GM21367 (cell line): ENCODE results near the gene COPS2.

ENCODE experiments used
- ATAC-seq: cut with Tn5 transposase; IDR thresholded peaks from one replicate; pipeline ENCODE4 v1.9.1; 2021; ENCODE audit not compliant: unreplicated experiment

The COPS2 gene

DNA sequence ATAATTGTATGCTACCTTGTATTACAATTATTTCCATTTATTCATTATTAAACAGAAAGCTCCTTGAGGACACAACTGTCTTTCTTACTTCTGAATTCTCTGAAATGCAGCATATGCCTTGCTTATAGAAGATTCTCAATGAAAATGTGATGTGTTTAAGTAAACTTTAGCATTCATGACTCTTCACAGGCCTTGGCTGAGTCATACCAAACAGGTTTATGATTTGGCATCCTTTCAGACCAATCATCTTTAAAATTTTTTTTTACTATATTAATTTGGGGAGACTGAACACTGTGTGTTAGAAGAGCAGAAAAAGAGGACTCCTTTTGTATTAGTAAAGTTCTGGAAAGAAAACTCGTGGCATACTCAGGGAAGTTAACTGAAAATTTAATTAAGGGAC lies 8.3 kb upstream of the COPS2 start:
- no peak for ATAC-seq

DNA sequence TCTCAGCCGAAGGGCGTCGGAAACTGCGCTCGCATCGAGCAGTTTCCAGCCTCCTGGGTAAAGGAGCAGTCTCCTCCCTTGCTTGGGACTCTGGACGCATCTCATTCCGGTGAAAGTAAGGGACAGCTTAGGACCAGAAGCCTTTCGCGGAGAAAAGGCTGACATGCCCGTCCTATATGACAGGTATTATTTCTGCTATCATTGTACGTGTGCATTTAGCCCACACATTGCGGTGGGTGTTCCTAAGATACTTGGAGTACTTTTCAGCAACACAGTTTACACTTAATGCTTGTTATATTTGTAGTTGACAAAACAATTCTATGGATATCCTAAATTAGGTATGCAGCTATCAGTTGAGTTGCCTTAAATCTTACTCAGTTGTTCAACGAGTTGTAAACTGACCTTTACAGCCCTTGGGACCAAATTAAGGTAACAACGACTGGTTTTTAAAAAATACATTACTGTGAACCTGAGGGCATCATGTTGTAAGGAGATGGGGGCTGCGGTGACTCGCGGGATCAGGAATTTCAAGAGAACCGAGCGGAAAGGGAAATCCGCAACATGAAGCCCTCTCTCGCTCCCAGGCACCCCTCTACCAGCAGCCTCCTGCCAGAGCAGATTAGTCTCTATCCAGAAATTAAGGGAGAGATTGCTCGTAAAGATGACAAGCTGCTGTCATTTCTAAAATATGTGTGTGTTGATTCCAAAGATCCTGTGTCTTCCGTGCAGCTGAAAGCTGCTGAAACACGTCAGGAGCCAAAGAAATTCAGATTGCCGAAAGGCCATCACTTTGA lies 632 bp upstream of the COPS2 start:
- no peak for ATAC-seq

GRCh38 chr15:49154799-49155109 lies 645 bp downstream of the COPS2 start:
- ATAC-seq = no peak

DNA sequence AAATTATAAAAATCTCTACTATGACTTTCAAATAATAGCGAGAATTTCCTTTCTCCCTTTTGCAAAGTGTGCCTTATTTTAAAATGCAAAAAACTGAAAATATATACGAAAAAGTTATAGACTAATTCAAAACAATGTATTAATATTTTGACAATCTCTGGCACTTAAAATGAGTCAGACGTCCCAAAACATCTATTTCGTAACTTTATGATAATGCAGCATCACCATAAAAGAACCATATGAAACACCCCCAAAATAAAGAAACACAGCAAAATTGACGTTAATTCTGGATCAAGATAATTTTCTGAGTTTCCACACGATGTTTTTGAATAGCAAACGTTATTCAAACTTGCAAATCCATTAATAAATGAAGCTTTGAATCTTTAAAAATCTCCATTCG lies 1.0 kb downstream of the COPS2 start:
- no peak for ATAC-seq

GRCh38 chr15:49152552-49153312 lies 2.7 kb downstream of the COPS2 start:
- ATAC-seq = no peak

DNA sequence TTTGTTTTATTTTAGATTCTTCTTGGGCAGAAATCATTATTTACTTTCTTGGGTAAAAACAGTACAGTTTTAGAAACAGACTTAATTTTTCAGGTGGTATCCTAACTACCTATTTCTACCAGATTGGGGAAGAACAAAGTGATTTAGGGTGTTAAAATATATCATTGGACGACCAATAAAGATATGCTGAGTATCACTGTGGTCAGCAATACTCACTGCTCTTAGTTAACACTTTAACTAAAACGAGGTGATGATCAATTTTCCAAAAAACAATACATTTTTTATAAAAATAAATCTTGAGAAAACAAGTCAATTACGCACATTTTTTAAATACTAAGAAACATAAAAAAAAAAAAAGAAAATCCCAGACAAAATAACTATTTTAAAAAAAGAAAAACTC lies 3.6 kb downstream of the COPS2 start:
- no peak for ATAC-seq

- ATAC-seq = no peak
Observed at GRCh38 chr15:49148727-49149126, 6.7 kb downstream of the COPS2 start.

- no peak for ATAC-seq
Observed at GRCh38 chr15:49148298-49148697, 7.1 kb downstream of the COPS2 start.

- ATAC-seq = no peak
Observed at GRCh38 chr15:49145651-49146609, 9.5 kb downstream of the COPS2 start.

- no peak for ATAC-seq
Observed at GRCh38 chr15:49137861-49138260, 17.5 kb downstream of the COPS2 start.

- no peak for ATAC-seq
Observed at GRCh38 chr15:49135911-49136310, 19.5 kb downstream of the COPS2 start.

- no peak for ATAC-seq
Observed at GRCh38 chr15:49135342-49135857, 20.0 kb downstream of the COPS2 start.

- no peak for ATAC-seq
Observed at GRCh38 chr15:49134683-49135341, 20.6 kb downstream of the COPS2 start.

- ATAC-seq = no peak
Observed at GRCh38 chr15:49131403-49131802, 24.0 kb downstream of the COPS2 start.

GRCh38 chr15:49124371-49124770 lies 31.0 kb downstream of the COPS2 start:
- ATAC-seq = no peak

- no peak for ATAC-seq
Observed at GRCh38 chr15:49122541-49123062, 32.8 kb downstream of the COPS2 start.

DNA sequence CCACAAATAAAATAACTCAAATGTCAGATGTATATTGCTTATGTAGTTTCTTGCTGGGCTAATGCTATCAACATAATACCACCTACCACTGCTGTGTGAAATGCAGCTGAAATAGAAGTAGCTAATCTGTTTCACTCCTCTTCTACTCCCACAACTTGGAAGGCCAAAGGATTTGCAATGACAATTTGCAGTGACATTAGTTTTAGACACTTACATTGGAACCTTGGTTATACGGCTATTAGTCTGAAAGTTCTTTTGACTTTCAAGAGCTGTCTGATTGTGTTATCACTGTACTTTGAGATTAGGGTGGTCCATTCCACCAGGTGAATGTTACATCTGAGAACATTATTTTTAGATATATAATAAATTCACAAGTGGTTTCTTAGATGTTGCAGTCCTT lies 33.5 kb downstream of the COPS2 start:
- no peak for ATAC-seq

DNA sequence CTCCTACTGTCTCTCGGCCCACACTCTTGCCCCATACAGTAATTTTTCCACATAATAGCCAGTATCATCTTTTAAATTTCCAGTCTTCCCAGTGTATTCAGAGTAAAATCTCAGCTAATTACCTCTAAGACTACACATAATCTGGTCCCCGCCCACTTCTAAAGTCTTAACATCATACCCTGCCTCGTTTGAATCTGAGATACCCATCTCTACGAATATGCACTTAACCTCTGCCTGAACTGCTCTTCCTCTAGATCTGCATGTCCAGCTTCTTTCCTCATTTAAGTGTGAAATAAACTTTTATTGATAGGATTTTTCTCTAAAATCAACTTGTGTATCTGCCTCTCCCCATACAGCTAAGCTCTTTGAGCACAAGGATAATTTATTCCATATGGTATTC lies 34.6 kb downstream of the COPS2 start:
- no peak for ATAC-seq

DNA sequence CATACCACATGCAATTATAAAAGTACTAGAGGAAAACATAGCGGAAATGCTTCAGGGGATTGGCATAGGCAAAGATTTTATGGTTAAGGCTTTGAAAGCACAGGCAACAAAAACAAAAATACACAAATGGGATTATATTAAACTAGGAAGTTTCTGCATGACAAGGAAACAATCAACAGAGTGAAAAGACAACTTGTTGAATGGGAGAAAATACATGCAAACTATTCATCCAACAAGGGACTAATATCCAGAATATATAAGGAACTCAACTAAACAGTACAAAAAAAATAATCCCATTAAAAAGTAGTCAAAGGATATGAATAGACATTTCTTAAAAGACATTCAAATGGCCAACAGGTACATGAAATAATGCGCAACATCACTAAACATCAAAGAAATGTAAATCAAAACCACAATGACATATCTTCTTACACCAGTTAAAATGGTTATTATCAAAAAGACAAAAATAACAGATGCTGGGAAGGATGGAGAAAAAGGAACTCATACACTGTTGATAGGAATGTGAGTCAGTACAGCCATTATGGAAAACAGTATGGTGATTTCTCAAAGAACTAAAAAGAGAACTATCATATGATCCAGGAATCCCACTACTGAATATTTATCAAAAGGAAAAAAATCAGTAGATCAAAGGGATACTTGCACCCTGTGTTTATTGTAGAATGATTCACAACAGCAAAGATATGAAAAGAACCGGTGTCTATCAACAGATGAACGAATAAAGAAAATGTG lies 39.1 kb downstream of the COPS2 start:
- ATAC-seq = no peak

GRCh38 chr15:49115062-49115461 lies 40.3 kb downstream of the COPS2 start:
- ATAC-seq = no peak
